Measurements from ENCODE around the gene MED23. TPM values are rescaled to one million over a fixed set of nuclear protein-coding genes. Genes with fewer than 3 reads are reported as not detected.

Gene MED23
- total and polyA plus RNA-seq, 10 of the 15 experiments (the other 5 are each of a cell fraction or from before 2014, with no cell fraction given): 7.1 to 42.9 (median 19.6) TPM

DNA sequence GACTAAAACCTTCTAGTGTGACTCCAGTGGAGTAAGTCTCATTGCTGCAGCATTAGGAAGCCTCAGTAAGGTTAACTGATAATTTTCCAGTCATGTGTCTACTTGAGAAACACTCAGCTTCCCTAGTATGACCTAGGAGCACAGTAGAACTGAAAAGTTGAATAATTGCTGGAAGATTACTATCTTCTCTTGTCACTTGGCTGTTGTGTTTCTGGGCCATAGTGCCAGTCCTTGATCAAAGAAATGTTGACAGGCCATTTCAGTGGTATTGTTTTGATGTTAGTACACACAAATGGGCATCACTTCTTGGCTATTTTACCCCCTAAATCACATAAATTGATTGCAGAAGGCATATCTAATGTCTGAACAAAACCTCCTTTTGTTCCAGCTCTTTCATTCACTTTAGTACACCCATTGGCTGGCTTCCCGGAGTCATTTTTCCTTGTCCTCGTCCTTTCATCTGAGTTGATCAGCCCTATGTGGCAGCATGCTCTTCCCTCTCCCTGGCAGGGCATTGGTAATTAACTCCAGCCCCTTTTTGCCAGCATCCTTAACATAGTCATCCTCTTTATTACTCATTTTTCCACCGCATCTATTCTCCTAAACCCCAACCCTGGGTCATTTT, 15.1 kb upstream of the MED23 start (continued):
- TF ChIP-seq JUND (IDR thresholded peaks at IDR 0.05; ENCODE audit: low read depth, low read length) (no peak), ASH2L (IDR thresholded peaks at IDR 0.05; ENCODE audit: borderline replicate concordance, low read depth) (no peak), SREBF2 (IDR thresholded peaks at IDR 0.05; ENCODE audit: low read length) (no peak), ZZZ3 (IDR thresholded peaks at IDR 0.05; ENCODE audit: control insufficient read depth, insufficient read length, low read depth) (no peak), ZNF217 (IDR thresholded peaks at IDR 0.05) (no peak), PAX5 (IDR thresholded peaks at IDR 0.05; ENCODE audit: borderline replicate concordance, low read depth, low read length) (no peak), SUZ12 (IDR thresholded peaks at IDR 0.05; ENCODE audit: unreplicated experiment) (no peak), ESRRA (IDR thresholded peaks at IDR 0.05; ENCODE audit: low read length) (no peak), JUNB (IDR thresholded peaks at IDR 0.05) (no peak), NR2C2 (IDR thresholded peaks at IDR 0.05; ENCODE audit: borderline replicate concordance, control insufficient read depth, insufficient read length, low read depth) (no peak), NFIC (IDR thresholded peaks at IDR 0.05; ENCODE audit: low read depth, low read length) (no peak)

DNA sequence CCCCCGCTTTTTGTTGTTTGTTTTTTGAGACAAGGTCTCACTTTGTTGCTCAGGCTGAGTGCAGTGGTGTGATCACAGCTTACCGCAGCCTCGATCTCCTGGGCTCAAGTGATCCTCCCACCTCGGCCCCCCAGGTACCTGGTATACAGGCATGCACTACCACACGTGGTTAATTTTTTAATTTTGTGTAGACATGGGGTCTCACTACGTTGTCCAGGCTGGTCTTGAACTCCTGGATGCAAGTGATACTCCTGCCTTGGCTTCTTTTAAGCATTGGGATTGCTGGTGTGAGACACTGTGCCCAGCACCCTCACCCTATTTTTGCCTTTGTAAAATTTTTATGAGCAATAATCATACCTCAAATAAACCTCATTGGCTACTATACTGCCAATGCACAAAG, 14.5 kb upstream of the MED23 start:
- FAIRE-seq (no peak), ATAC-seq (no peak), DNase-seq (ENCODE audit: low read depth, low spot score) (no peak)
- H3K9me3 ChIP-seq (replicated peaks; ENCODE audit: control insufficient read depth, insufficient read depth, low read length): no peaks in the 10 kb centered on the region
- no peaks in the 10 kb centered on the region for H3K36me3 ChIP-seq (ENCODE audit: control insufficient read depth in 2 of 2, insufficient read depth in 2 of 2, low read length in 1 of 2)
- H2AFZ ChIP-seq (ENCODE audit: control insufficient read depth, low read depth, low read length): no peak overlapping the region
- no peaks in the 10 kb centered on the region for H3K4me1 ChIP-seq (ENCODE audit: control insufficient read depth, insufficient read depth, low read length)
- H3K4me3 ChIP-seq: no peak overlapping the region
- CTCF ChIA-PET: no interaction called here
- TF ChIP-seq MEF2A (IDR thresholded peaks at IDR 0.05; ENCODE audit: insufficient read depth, low read depth, low read length) (no peak), CEBPB (IDR thresholded peaks at IDR 0.05; ENCODE audit: borderline replicate concordance in 1 of 2, low read depth in 2 of 2, low read length in 2 of 2) (no peak), BHLHE40 (IDR thresholded peaks at IDR 0.05; ENCODE audit: borderline replicate concordance in 1 of 2, low read depth in 2 of 2, low read length in 1 of 2) (no peak), HDAC6 (IDR thresholded peaks at IDR 0.05; ENCODE audit: unreplicated experiment) (no peak), PAX8 (IDR thresholded peaks at IDR 0.05) (no peak)
- H3K4me2 ChIP-seq (ENCODE audit: control insufficient read depth, insufficient read depth): no peak overlapping the region
- 36% methylated on average over 6 of the region's 6 CpGs for WGBS (ENCODE audit: insufficient coverage, insufficient replicate concordance, low lambda C conversion rate, missing lambda C conversion rate)
- in situ Hi-C loops (cut with MboI): no loop called here
- SMC1A ChIA-PET (ENCODE audit: uncharacterized antibody, unreplicated experiment): interaction anchor here (0.6 kb wide), 1 partner anchor 12 kb away, joined by 4 read pairs; no protein-coding TSS in a partner anchor
- no peaks in the 10 kb centered on the region; the same call in 1 of the 2 replicates for H4K20me1 ChIP-seq (ENCODE audit: control insufficient read depth, insufficient read depth)
- intact Hi-C loops (cut with micrococcal nuclease; ENCODE audit: unreplicated experiment): no loop called here
- H3K27me3 ChIP-seq (replicated peaks in 1 of 2; ENCODE audit: control insufficient read depth in 2 of 2, insufficient read depth in 2 of 2, low read length in 1 of 2): peaks cover 0 to 3% of the 10 kb centered on the region in 2 experiments; a peak in 2 of 4 replicates
- no TSS peak for BruUV-seq (replicated peaks)
- no peak overlapping the region for H3K9ac ChIP-seq (ENCODE audit: control insufficient read depth, insufficient read depth, low read length)
- H3K27ac ChIP-seq (ENCODE audit: control insufficient read depth, insufficient read depth): no peak overlapping the region
- RAD21 ChIA-PET (ENCODE audit: unreplicated experiment): no interaction called here
- POLR2A ChIA-PET: interaction anchor here (0.7 kb wide), 1 partner anchor 15 kb away, joined by 5 read pairs; no protein-coding TSS in a partner anchor
- H3K79me2 ChIP-seq (ENCODE audit: control insufficient read depth, insufficient read depth, low read length): no peaks in the 10 kb centered on the region

Data from GM12878 (cell line).